Head of caudate nucleus (tissue), 42 donors: ENCODE measurements around the gene PSG5.
"Not testable (repeated sequence)": the region's sequence is repeated elsewhere in the genome, so short reads cannot be mapped to it uniquely, and the experiment has no call there.

Source experiments
- DNase-seq, 42 donors: peaks; one replicate each; pipeline versions ENCODE4 v3.0.0 to v3.0.0-alpha.2; 2020 to 2021; ENCODE audit warnings: mixed read lengths in 7 of 42
- intact Hi-C: fragments of 100-400 bp; cut with DNase I; formaldehyde crosslinking; loops from one replicate; pipeline ENCODE4 v1.15.0; 2022

PSG5 gene

DNA sequence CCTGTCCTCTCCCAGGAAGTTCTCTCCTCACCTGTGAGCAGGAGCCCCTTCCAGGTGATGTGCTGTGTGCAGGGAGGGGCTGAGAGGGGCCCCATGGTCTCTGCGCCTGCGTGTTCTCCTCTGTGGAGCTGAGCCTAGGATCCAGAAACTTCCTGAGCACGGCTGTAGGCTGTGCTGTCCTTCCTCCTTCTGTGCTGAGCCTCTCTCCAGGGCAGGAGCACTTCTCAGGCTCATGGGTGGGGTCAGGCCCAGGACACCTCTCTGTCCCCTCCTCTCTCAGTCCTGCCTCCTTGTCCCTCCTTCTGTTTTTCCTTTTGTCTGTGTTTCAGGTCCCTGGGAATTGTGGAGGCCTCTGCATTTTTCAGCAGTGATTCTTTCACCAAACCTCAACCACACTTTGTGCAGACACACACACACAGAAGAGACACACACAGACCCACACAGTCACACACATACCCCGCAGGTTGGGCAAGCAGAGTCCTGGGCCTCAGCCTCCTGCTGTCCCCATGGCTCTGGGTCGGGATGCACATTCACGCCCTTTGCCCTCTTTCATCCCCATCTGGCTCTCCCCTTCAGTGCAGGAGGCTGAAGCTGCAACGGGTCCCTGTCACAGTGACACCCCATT lies at the start of gene PSG5:
TSS of gene PSG5 (minus strand) at position 226 of the 625 bp plus-strand sequence. CDS start at position 95, 131 bp downstream.
- intact Hi-C loops, DNase-seq: not testable (repeated sequence)

DNA sequence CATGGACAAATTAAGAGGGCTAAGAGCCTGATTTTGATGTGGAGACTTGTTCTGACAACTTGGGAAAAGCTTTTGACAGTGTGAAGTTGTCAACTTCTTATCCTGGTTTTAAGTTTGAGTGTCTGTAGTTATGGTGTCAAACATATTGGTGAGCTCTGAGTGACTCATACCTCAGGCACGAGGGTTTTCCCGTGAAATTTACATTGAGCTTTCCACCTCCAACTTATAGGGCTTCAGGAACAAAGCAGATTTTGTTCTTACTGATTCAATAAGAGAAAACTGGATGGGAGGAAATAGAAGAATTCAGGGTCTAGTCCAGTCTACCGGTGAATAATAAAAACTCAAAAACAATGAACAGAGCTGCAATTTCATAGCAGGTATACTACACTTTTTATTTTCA lies 49.4 kb upstream of the PSG5 start:
- intact Hi-C loops, DNase-seq: not testable (repeated sequence)

GRCh38 chr19:43229315-43229714 lies 43.0 kb upstream of the PSG5 start:
- DNase-seq = no peak

DNA sequence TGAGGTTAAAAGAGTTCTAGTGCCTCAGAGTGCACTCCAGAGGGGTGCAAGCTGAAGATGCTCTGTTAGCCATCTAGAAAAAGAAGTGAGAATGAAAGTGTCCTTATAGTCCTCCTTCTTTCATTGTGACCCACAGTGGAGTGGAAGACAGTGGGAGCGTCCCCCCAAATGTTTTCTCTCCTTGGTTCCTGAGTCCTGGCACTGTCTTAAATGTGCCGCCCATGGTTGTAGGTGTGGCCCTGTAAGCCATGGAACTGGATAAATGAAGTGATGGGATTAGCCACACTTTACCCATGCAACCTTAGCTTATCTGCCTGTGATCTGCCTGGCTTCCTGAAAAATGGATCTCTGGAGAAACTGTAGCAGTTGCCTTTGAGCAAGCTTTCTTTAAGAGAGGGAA lies 42.4 kb upstream of the PSG5 start:
- intact Hi-C loops, DNase-seq: not testable (repeated sequence)

More at GRCh38 chr19:43229315-43229714, 43.0 kb upstream of the PSG5 start:
- intact Hi-C loops = no loop called here

DNA sequence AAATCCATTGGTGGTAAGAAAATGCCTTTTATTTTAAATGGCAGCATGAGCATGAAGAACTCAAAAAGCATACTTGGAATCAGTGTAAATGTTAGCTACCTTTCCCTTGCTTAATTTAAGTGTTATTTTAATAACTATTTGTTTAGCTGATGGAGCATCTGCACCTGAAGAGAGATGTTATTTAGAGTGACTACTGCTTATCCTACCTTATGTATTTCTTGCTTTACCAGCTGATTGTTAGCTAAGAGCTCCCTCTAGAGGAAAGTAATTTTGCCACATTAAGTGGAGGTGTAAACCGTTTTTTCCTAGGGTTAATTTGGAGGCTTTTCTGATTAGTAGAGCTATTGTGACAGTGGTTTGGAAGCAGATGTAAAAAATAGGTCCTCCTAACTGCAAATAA lies 40.6 kb upstream of the PSG5 start:
- DNase-seq, intact Hi-C loops: not testable (repeated sequence)

DNA sequence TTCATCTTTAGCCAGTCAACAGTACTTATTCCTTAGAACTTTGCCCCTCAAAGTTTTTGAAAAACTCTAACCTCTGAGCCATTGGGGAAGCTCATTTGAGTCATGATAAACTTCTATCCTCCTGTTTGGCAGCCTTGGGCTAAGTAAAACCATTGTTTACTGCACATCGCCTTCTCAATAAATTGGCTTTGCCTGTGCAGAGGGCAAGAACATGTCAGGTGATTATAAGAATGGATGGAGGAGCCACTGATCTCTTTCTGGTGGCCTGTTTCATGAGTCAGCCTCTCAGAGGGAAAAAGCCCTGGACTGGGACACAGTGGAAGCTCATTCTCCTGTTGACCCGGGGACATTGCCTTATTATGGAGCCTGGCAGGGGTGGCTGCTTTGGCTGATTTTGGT lies 38.5 kb upstream of the PSG5 start:
- no peak for DNase-seq
- intact Hi-C loops = no loop called here

GRCh38 chr19:43224201-43224854 lies 38.0 kb upstream of the PSG5 start:
- intact Hi-C loops, DNase-seq: not testable (repeated sequence)

GRCh38 chr19:43221891-43222290 lies 35.6 kb upstream of the PSG5 start:
- intact Hi-C loops, DNase-seq: not testable (repeated sequence)

DNA sequence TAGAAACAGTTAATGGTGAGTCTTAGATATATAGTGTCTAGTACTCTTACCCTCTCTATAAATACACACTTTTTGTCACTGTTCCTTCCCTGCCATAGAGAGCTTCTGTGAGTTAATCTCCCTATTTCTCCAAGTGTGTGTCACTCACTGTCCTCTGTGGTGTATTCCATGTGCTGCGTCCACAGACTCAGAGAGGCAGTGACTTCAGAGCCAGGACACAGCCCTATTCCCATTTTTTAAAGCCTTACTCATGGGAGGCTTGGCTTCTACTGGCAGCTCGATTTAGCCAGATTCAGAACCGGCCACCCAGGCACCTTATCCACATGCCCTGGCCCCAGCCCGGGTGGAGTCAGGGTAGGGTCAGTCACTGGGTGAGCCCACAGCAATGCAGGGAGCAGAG lies 32.8 kb upstream of the PSG5 start:
- intact Hi-C loops = not testable (repeated sequence)

DNA sequence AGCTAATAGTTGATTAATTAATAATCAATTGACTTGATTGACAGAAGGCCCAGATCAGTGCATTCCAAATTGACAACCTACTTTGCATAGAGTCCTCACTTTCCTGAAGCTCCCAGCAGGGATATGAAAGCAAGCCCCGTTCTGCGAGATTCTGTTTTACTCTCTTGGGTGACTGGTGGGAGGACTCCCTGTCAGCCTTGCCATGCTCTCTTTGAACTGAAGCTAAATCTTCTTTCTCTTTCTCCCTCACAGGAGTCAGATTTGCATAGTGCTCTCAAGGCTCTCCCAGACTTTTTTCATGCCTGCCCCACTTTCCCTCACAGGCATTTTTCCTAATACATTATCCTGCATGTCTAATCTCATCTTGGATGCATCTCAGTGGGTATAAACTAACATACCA lies 29.5 kb upstream of the PSG5 start:
- peak in 13 of 42 donors; percentile 2 to 63 (median 21) for DNase-seq
- intact Hi-C loops = not testable (repeated sequence)

More for the DNA sequence above, 32.8 kb upstream of the PSG5 start:
- not testable (repeated sequence) for DNase-seq

GRCh38 chr19:43207991-43208390 lies 21.7 kb upstream of the PSG5 start:
- DNase-seq = no peak
- intact Hi-C loops = no loop called here

DNA sequence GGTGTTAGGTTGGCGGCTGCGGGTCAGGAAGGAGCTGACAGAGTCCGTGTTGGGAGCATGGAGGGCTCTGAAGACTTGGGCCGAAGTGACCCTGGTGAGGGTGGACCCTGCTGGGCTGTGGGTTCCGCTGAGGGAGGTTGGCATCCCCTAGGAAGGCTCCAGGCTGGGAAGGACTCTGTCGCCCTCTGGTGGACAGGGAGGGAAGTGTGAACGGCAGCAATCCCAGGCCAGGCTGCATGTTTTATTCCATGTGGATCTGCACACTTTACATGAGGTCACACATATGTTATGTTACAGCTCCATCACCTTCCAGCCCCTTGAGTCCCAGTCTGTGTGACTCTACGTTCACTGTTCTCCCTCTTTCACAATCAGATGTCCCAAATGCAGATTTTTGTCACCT lies 20.8 kb upstream of the PSG5 start:
- intact Hi-C loops = not testable (repeated sequence)
- peak in 13 of 42 donors; percentile 9 to 73 (median 18) for DNase-seq

DNA sequence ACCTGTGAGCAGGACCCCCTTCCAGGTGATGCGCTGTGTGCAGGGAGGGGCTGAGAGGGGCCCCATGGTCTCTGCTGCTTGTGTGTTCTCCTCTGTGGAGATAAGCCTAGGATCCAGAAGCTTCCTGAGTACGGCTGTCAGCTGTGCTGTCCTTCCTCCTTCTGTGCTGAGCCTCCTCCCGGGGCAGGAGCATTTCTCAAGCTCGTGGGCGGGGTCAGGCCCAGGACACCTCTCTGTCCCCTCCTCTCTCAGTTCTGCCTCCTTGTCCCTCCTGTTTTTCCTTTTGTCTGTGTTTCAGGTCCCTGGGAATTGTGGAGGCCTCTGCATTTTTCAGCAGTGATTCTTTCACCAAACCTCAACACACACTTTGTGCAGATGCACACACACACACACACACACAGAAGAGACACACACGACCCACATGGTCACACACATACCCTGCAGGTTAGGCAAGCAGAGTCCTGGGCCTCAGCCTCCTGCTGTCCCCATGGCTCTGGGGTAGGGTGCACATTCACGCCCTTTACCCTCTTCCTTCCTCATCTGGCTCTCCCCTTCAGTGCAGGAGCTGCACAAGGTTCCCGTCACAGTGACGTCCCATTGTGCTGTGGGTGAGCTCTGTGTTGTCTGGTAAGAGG lies 19.3 kb upstream of the PSG5 start, which contains the start of gene PSG4:
TSS of gene PSG4 (minus strand) at position 168 of the 635 bp plus-strand sequence. CDS start at position 66, 102 bp downstream.
- DNase-seq, intact Hi-C loops: not testable (repeated sequence)

DNA sequence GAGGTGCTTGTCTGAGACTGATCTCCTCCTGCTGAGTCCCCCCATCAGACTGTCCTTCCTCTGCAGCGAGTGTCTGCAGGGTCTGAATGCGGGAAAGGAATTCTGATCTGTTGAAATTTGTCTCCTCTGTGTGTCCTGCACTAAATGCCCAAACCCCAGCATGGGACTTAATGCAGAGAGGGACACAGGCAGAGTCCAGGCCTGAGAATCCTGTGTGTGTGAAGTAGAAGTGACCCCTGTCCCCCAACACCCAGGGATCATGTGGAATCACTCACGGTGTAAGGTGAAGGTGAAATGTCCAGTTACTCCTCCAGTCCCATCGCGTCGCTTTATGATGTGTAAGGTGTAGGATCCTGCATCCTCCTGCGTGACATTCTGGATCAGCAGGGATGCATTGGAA lies 17.3 kb upstream of the PSG5 start:
- DNase-seq, intact Hi-C loops: not testable (repeated sequence)

GRCh38 chr19:43201891-43202290 lies 15.6 kb upstream of the PSG5 start:
- intact Hi-C loops, DNase-seq: not testable (repeated sequence)

GRCh38 chr19:43201337-43201801 lies 15.0 kb upstream of the PSG5 start:
- intact Hi-C loops, DNase-seq: not testable (repeated sequence)

DNA sequence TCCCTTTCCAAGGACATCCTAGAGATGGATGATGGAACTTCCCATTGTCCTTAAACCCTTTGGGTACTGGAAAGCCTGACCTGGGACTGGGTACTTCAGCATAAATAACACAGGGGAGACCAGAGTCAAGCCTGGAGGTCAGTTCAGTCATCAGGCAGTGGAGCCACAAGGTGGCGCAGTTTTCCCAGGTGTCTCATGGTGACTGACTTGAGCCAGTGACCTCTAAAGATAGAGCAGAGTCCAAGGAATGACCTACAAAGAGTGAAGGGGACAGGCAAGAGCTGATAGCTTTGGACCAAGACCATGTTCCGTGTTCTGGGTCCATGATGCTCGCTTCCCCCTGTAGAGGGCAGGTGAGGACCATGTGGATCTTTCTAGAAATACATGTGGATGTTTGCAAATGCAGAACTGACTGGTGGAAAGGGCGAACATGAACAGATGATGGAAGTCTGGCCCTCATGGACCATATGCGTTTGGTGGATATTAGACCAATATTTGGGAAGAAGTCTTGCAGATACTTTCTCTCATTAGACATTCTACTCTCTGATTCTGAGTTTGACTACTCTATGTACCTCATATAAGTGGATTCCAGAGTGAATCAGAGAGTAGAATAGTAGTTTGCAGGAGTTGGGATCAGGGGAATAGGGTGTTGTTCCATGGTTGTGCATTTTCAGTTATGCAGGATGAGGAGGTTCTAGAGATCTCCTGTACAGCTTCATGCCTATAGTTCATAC lies 12.5 kb upstream of the PSG5 start:
- DNase-seq, intact Hi-C loops: not testable (repeated sequence)

DNA sequence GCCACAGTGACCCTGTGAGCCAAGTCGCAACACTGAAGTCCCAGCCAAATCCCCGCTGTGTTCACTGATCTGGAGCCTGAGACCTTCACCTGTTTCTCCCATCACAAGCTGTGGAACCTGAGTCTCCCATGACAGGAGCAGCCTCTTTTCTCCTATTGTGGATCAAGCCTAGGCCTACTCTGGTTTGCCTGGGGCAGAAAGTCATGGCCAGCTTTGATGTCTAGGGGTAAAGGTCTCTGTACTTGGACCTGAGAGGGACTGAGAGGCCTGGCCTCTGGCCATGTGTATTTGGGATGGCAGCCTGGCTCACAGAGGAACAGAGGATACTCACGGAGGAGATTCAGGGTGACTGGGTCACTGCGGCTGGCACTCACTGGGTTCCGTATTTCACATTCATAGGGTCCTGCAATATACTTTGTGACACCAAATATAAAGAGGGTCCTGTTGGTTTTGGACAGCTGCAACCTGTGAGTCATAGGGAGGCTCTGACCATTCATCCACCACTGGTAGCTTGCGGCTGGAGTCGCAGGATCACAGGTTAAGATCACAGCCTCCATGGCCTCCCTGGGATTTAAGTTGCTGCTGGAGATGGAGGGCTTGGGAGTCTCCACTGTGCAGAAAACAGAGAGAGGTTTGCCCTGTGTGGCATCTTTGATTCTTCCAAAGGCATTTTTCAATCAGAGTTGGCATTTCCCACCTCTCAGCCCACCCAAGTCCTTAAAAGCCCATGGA lies 11.5 kb upstream of the PSG5 start:
- intact Hi-C loops, DNase-seq: not testable (repeated sequence)
